ENCODE measurements around the gene ACSS1.
A peak's percentile ranks its signal among the peaks of the same experiment; 100 is the strongest.
"Not testable (repeated sequence)": the region's sequence is repeated elsewhere in the genome, so short reads cannot be mapped to it uniquely, and the experiment has no call there.

ACSS1 gene

DNA sequence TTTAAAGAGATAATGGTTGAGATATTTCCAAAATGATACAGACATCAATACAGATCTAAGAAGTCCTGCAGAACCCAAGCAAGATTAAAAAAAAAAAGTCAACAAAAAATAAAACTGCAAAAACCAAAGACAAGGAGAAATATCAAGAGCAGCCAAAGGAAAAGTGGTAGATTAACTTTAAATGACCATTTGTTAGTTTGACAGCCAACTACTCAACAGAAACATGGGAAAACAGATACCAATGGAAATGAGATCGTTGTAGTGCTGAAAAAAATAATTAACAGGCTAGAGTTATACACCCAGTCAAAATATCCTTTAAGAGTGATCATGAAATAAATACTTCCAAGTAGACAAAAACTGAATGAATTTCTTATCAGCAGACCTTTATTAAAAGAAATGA lies 54.9 kb downstream of the ACSS1 start:
- H3K4me1 Mint-ChIP-seq, result peaks cover 0 to 8% of the 10 kb centered on the region in 2 donors
- H3K27ac Mint-ChIP-seq, result no peak overlapping the region
- no peak overlapping the region for H3K4me3 Mint-ChIP-seq

GRCh38 chr20:25001323-25001722 lies 56.6 kb downstream of the ACSS1 start:
- ATAC-seq (replicated peaks); H3K4me3 Mint-ChIP-seq; H3K27ac Mint-ChIP-seq; H3K4me1 Mint-ChIP-seq; DNase-seq; H3K27me3 Mint-ChIP-seq; H3K9me3 Mint-ChIP-seq: not testable (repeated sequence)
- peaks cover 20% of the 10 kb centered on the region in 2 donors for H3K36me3 Mint-ChIP-seq

More for the DNA sequence above, 54.9 kb downstream of the ACSS1 start:
- Mint-ChIP-seq H3K36me3 (peaks cover 28 to 35% of the 10 kb centered on the region in 2 donors), H3K9me3 (peaks cover 2 to 5% of the 10 kb centered on the region in 2 donors), H3K27me3 (no peaks in the 10 kb centered on the region)
- no peak for DNase-seq
- no peak for ATAC-seq (replicated peaks)

DNA sequence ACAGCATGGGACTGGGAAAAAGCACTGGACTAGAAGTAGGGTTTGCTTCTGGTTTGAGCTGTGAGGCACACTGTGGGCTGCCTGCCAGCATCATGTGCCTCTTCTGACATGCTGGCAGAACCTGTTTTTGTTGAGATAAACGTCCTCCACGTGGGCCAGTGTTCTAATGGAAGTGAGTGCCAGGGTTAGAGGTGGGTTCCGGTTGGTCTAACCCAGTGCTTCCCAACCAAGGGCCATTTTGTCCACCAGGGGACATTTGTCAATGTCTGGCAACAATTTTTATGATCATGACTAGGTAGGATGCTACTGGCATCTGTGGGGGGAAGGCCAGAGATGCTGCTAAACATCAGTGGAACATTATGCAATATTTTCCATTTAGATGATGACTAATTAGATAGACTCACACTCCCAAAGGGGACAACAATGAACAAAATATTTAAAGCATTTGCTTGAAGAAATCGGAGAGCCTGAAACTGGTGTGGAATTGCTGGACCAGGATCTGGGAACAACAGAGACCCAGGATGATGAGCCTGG lies 57.6 kb downstream of the ACSS1 start:
- DNase-seq, result no peak
- H3K4me3 Mint-ChIP-seq, result no peak overlapping the region
- peaks cover 2 to 5% of the 10 kb centered on the region in 2 donors for H3K9me3 Mint-ChIP-seq
- H3K4me1 Mint-ChIP-seq, result peaks cover 0 to 8% of the 10 kb centered on the region in 2 donors
- H3K27me3 Mint-ChIP-seq, result no peaks in the 10 kb centered on the region
- peaks cover 14% of the 10 kb centered on the region in 2 donors for H3K36me3 Mint-ChIP-seq
- H3K27ac Mint-ChIP-seq, result peak overlapping the region; percentile 25
- no peak for ATAC-seq (replicated peaks)

GRCh38 chr20:24999568-24999967 lies 58.4 kb downstream of the ACSS1 start:
- H3K27ac Mint-ChIP-seq, result no peak overlapping the region
- peaks cover 2 to 5% of the 10 kb centered on the region in 2 donors for H3K9me3 Mint-ChIP-seq
- no peak overlapping the region for H3K4me3 Mint-ChIP-seq
- H3K4me1 Mint-ChIP-seq, result peaks cover 7 to 16% of the 10 kb centered on the region in 2 donors
- ATAC-seq (replicated peaks) (no peak), DNase-seq (no peak)
- no peaks in the 10 kb centered on the region for H3K27me3 Mint-ChIP-seq
- H3K36me3 Mint-ChIP-seq, result peaks cover 14% of the 10 kb centered on the region in 2 donors

- peaks cover 12 to 14% of the 10 kb centered on the region in 2 donors for H3K36me3 Mint-ChIP-seq
- H3K9me3 Mint-ChIP-seq, result peaks cover 2 to 5% of the 10 kb centered on the region in 2 donors
- no peaks in the 10 kb centered on the region for H3K27me3 Mint-ChIP-seq
- ATAC-seq (replicated peaks) (no peak), DNase-seq (no peak)
- H3K27ac Mint-ChIP-seq, result peak overlapping the region; percentile 42
- peaks cover 14 to 20% of the 10 kb centered on the region in 2 donors for H3K4me1 Mint-ChIP-seq
- H3K4me3 Mint-ChIP-seq, result no peak overlapping the region
These were observed 59.1 kb downstream of the ACSS1 start for GRCh38 chr20:24998631-24999445.

DNA sequence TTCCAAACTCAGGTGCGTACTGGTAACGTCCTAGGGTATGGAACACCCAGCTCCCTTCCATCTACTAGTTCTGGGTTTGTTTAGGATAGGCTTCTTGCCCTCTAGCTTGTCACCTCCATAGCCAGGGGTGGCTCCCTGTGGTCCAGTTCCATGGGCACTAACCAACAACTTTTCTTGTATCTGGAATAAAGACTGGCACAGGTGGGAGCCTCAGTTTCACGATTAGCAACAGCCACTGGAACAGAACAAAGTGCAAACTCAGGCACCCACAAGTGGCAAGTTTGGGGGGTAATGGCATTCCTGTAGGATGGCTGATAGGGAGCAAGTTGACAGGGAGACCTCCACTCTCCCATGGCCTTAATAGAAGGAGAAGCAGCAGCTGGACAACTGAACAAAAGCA lies 59.8 kb downstream of the ACSS1 start:
- no peak for ATAC-seq (replicated peaks)
- Mint-ChIP-seq H3K9me3 (peaks cover 2 to 5% of the 10 kb centered on the region in 2 donors), H3K4me3 (no peak overlapping the region), H3K36me3 (peaks cover 9 to 14% of the 10 kb centered on the region in 2 donors), H3K27ac (no peak overlapping the region), H3K27me3 (no peaks in the 10 kb centered on the region), H3K4me1 (peaks cover 19 to 23% of the 10 kb centered on the region in 2 donors)
- DNase-seq, result no peak

GRCh38 chr20:24996449-24997377 lies 61.2 kb downstream of the ACSS1 start:
- no peaks in the 10 kb centered on the region for H3K27me3 Mint-ChIP-seq
- H3K4me3 Mint-ChIP-seq, result no peak overlapping the region
- ATAC-seq (replicated peaks) (no peak), DNase-seq (no peak)
- H3K36me3 Mint-ChIP-seq, result peaks cover 2% of the 10 kb centered on the region in 2 donors
- no peak overlapping the region for H3K27ac Mint-ChIP-seq
- peaks cover 24 to 25% of the 10 kb centered on the region in 2 donors for H3K4me1 Mint-ChIP-seq
- H3K9me3 Mint-ChIP-seq, result no peaks in the 10 kb centered on the region

- ATAC-seq (replicated peaks), result no peak
- H3K4me1 Mint-ChIP-seq, result peaks cover 31 to 32% of the 10 kb centered on the region in 2 donors
- H3K9me3 Mint-ChIP-seq, result no peaks in the 10 kb centered on the region
- DNase-seq, result no peak
- H3K4me3 Mint-ChIP-seq, result no peak overlapping the region
- no peaks in the 10 kb centered on the region for H3K27me3 Mint-ChIP-seq
- H3K27ac Mint-ChIP-seq, result no peak overlapping the region
- H3K36me3 Mint-ChIP-seq, result peaks cover 2 to 4% of the 10 kb centered on the region in 2 donors
These were observed 62.0 kb downstream of the ACSS1 start for GRCh38 chr20:24995741-24996448.

- Mint-ChIP-seq H3K4me1 (peaks cover 33 to 42% of the 10 kb centered on the region in 2 donors), H3K27me3 (no peaks in the 10 kb centered on the region), H3K36me3 (peaks cover 2 to 10% of the 10 kb centered on the region in 2 donors), H3K4me3 (peak overlapping the region; percentile 27 to 51), H3K9me3 (no peaks in the 10 kb centered on the region), H3K27ac (peak overlapping the region; percentile 78)
- peak; percentile 41 to 44 for ATAC-seq (replicated peaks)
- peak; percentile 74 for DNase-seq
These were observed 63.2 kb downstream of the ACSS1 start for GRCh38 chr20:24994470-24995368.

GRCh38 chr20:24994186-24994465 lies 63.8 kb downstream of the ACSS1 start:
- peaks cover 35 to 44% of the 10 kb centered on the region in 2 donors for H3K4me1 Mint-ChIP-seq
- no peaks in the 10 kb centered on the region for H3K27me3 Mint-ChIP-seq
- no peak for DNase-seq
- no peak for ATAC-seq (replicated peaks)
- H3K4me3 Mint-ChIP-seq, result peak overlapping the region; percentile 2 to 51
- H3K36me3 Mint-ChIP-seq, result peaks cover 2 to 11% of the 10 kb centered on the region in 2 donors
- H3K9me3 Mint-ChIP-seq, result no peaks in the 10 kb centered on the region
- H3K27ac Mint-ChIP-seq, result peak overlapping the region; percentile 80

DNA sequence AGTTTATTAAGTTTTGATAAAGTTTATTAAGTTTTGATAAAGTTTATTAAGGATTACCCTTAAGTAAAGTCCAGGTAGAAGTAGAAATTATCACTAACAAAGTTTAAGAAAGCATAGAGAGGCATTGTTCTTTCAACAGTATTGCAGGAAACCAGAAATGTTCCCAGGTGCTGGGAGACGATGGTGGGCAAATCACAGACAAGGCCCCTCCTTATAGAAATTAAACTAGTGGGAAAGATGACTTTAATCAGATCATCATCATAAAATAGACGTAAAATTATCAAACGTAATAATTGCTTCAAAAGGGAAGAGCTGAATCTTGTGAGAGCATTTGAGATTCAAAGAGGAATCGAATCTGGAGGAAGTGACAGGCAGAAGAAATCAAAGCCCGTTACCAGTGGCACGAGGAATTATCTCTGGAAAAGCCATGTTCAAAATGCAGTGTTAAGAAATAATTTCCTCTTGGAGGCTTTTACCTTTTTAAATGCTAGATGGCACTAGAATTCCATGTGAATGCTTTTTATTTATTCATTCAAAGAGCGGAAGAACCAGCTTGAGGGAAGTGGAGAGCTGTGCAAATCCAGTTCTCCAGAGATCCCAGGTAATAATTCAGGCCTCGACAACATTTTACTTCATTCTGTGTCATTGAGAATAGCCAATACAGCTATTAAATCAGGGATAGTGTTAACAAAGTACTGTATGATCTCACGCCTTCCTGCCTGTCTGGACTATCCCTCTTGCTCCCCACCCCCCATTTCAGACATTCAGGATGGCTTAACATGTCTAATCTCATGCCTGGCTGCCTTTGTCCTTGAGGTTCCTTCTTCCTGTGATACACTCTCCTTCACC lies 64.4 kb downstream of the ACSS1 start:
- H3K4me3 Mint-ChIP-seq, result peak overlapping the region; percentile 2 to 97
- peak overlapping the region; percentile 98 for H3K27ac Mint-ChIP-seq
- no peaks in the 10 kb centered on the region for H3K9me3 Mint-ChIP-seq
- ATAC-seq (replicated peaks), result no peak
- DNase-seq, result no peak
- peaks cover 2 to 15% of the 10 kb centered on the region in 2 donors for H3K36me3 Mint-ChIP-seq
- peaks cover 36 to 49% of the 10 kb centered on the region in 2 donors for H3K4me1 Mint-ChIP-seq
- no peaks in the 10 kb centered on the region for H3K27me3 Mint-ChIP-seq

DNA sequence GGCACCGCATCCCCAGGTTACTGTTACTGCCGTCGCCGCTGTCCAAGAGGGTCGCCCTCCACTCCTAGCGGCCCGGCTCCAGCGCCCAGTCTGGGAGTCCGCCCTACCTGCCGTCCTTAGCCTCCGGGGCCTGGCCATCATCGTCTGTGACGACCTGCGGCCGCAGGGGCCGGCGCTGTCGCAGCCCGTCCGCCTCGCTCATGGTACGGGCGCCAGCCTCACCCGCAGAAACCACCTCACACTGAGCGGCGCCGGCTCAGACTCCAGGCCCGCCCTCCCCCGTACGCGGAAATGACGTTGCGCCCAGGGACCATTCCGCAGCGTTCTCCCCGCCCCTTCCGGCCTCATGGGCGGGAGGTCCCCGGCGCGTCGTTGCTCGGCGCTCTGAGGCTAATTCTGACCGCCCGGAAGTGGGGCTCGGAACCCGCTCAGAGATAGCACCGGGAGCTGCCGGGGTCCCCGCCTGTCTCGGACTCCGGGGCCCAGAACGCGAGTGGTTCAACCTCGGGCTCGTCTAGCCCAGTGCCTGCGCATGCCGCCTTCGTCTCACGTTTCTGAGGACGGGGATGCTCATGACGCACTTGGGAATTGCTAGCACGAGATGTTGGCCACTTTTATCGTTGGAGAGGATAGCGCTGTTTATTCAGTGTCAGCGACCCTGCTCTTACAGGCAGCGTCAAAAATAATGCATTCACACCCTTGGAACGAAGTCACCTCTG lies 65.3 kb downstream of the ACSS1 start, which contains the start of gene APMAP:
Gene APMAP, minus strand, starts transcription at position 265 of the 719 bp plus-strand sequence. Its CDS starts 63 bp downstream, at position 202.
- no peaks in the 10 kb centered on the region for H3K9me3 Mint-ChIP-seq

More for the DNA sequence above, 65.3 kb downstream of the ACSS1 start, which contains the start of gene APMAP:
- DNase-seq (peak; percentile 94), ATAC-seq (replicated peaks) (peak; percentile 95 to 97)
- Mint-ChIP-seq H3K36me3 (peaks cover 6 to 17% of the 10 kb centered on the region in 2 donors), H3K4me1 (peaks cover 42 to 58% of the 10 kb centered on the region in 2 donors), H3K27ac (peak within 1 kb of the TSS; percentile 98), H3K4me3 (peak within 1 kb of the TSS; percentile 94 to 97), H3K27me3 (no peaks in the 10 kb centered on the region)

Data from stimulated activated naive B cell treated with anti-CD40 and anti-IgM and Interleukin-4, amounts not matched to agents 10 μg/mL and 1 μg/mL and 100 μg/mL, for 72 hours (primary cell).